Hepatic stellate cell (primary cell): Measurements from ENCODE around the gene PICALM.
"Not testable (repeated sequence)": the region's sequence is repeated elsewhere in the genome, so short reads cannot be mapped to it uniquely, and the experiment has no call there.

Experiments used
- DNase-seq: peaks from one replicate; pipeline ENCODE4 v3.0.0; 2011; ENCODE audit warnings: low spot score

Gene PICALM

GRCh38 chr11:85937835-85938234 is 131.0 kb downstream of the PICALM start:
- no peak for DNase-seq

GRCh38 chr11:85935751-85936150 is 133.1 kb downstream of the PICALM start:
- DNase-seq: no peak

- DNase-seq: no peak
Measured at GRCh38 chr11:85934596-85935169, 134.2 kb downstream of the PICALM start.

- no peak for DNase-seq
Measured at GRCh38 chr11:85930879-85931366, 138.0 kb downstream of the PICALM start.

GRCh38 chr11:85926653-85927214 is 142.2 kb downstream of the PICALM start:
- not testable (repeated sequence) for DNase-seq

- DNase-seq: no peak
Measured at GRCh38 chr11:85923455-85923854, 145.4 kb downstream of the PICALM start.

GRCh38 chr11:85922367-85922766 is 146.5 kb downstream of the PICALM start:
- no peak for DNase-seq

GRCh38 chr11:85918910-85919794 is 149.7 kb downstream of the PICALM start:
- no peak for DNase-seq

GRCh38 chr11:85914425-85914824 is 154.5 kb downstream of the PICALM start:
- DNase-seq: no peak

- no peak for DNase-seq
Measured at GRCh38 chr11:85913513-85913912, 155.4 kb downstream of the PICALM start.

- no peak for DNase-seq
Measured at GRCh38 chr11:85912414-85912813, 156.5 kb downstream of the PICALM start.
